A375 (cell line): ENCODE data around the gene RALGAPB. TPM values are rescaled to one million over a fixed set of nuclear protein-coding genes. Genes with fewer than 3 reads are reported as not detected.

Experiments used
- small RNA-seq: library from RNA; depleted of rRNA; stranded (forward); fragments of <200 nt; gene quantifications from one replicate; pipeline ENCODE3, GENCODE V24; 2014
- total RNA-seq: library from RNA; depleted of rRNA; stranded (reverse); fragments of >200 nt; shearing (Covaris generic); gene quantifications from 2 replicates; pipeline ENCODE4 v1.2.3, GENCODE V29; 2014; rRNA removed

Gene RALGAPB
- total RNA-seq: 18.6 and 21.8 TPM in 2 replicates

DNA sequence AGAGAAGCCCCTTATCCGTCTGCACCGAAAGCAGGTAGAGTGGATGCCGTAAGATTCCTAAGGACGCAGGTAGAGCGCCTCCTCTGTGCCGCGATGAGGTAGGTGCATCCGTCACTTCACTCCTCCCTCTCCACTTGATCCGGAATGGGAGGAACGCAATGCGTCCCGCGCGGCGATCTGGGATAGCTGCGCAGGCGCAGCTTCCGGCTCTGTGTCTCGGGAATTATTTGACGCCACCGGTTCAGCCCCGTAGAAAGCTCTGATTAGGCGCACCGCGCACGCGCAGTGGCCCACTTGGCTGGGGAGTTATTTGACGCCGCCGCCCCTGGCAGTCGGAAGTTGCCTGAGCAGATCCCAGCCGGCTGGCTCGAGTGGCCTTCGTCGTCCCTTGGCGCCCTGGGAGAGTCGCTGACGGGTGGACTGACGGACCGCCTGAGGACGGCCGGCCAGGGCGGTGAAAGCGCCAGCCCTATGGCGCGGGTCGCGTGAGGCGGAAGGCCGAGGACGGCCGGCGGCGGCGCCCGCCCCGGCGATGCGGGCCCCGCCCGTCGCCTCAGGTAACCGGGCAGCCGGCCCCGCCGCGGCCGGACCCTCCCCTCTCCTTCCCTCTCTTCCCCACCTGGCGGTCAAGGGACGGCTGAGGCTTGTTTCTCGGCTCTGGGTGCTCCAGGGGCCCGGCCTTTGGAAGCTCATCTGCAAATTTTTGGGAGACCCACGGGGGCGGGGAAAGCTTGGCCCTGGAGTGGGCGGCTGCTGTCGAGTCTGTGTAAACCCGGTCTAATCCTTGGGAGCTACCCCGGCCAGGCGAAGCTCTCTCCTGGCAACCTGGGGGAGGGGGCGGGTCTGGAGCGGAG, at the start of gene RALGAPB:
TSS of gene RALGAPB (plus strand) at position 331 of the 854 bp plus-strand sequence. CDS start 15,590 bp downstream, outside the sequence.

DNA sequence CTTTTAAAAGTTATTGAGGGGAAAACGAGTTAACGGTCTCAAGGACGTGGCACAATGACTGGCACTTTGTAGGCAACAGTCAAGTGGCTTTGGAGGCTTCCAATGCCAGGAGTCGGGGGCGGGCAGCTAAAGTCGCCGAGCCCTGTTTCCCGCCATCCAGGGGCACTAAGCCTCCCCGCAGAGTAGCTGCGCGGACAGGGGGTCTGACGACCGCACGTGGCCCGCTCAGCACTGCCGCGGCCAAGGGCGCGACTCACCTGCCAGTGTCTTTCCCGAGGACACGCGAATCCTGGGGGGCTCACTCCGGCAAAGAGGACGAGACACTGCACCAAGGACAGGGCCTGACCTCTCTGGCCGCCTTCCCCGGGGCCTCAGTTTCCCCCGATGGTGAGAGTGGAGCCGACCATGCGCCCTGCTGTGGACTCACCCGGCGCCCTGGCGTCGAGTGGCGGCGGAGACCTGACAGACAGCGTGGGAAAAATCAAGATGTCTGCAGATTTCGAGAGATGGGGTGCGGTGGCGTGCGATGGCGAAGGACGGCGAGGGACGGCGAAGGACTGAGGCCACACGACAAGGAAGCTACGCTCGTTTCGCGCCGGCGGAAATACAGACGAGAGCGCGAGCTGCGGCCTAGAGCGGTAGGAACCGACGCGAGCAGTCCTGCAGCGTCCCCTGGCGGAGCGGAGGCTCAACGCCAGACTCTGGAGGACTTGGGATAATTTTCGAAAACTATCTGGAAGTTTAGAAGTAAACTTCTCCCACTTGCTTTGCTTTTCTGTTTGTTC, 37.7 kb upstream of the RALGAPB start, which contains the start of gene SNHG17:
TSS of gene SNHG17 (minus strand) at position 559 of the 785 bp plus-strand sequence.

DNA sequence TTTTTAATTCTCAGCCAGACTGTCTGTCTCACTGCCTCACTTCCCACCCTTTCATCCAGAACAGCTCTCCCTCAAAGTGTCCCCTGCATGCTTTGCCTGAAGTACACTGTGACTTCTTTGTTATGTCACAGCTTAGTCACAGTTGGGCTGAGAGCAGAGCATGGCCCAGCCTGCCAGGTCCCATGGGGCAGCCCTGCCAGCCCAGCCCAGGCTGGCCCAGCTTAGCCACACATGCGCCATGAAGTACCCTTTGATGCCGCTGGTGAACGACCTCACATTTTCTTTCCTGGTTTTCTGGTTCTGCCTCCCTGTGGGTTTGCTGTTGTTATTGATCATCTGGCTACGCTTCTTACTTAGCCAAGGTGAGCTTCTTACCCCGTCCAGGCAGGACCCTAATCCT, 108.4 kb downstream of the RALGAPB start, which contains the start of gene ADIG:
TSS of gene ADIG (plus strand) at position 185 of the 400 bp plus-strand sequence. CDS start at position 239, 54 bp downstream.

DNA sequence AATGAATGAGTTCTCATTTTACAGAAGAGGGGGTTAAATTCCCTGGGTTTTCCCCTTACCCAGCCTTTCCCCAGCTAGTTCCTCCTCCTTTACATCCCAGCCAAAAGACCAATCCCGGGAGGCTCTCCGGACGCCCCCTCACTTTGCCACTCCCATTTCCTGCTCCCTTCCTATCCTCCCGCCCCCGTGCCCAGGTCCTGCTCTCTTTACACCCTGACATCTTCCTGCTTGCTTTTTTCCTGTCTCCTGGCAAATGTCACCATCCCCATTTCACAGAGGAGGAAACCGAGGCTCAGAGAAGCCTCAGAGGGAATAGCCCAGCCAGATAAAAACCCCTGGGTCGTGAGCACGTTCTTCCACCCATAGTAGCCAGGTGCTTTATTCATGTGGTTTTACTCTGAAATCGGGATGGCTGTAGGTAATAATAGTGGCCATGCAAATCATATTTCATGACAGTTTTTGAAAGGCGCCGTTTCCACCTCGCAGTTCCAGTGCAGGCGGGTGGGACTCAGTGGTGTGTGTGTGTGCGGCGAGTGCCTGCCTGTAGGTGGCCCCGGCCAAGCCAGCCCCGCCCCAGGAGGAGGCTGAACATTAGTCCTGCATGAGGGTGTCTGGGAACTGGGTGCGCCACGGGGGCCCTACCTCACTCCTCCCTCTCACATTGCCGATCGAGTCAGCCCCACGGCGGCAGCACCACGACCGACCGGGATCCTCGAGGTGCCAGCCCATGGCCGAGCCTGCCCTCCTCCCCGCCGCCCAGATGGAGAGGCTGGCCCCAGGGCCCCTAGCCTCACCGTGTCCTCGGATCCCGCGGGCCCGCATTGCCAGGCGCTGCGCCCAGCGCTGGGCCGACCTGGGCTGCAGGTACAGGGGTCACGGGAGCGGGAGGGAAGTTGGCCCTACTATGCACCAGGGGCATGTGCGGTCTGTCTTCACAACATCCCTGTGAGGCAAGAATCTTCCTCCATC, 128.9 kb downstream of the RALGAPB start, which contains the start of gene ARHGAP40:
TSS of gene ARHGAP40 (plus strand) at position 594 of the 969 bp plus-strand sequence.

Small RNA genes within 50 kb of the gene (small RNA-seq; reads per million reads assigned to genes)
- gene MIR548O2 (not detected), gene RF00056 (not detected), gene SNORA60 (5.5 reads per million, percentile 85 among the genes with 10 or more reads in this experiment), gene SNORA71A (21.8 reads per million, percentile 92 among the genes with 10 or more reads in this experiment), gene SNORA71B (10.8 reads per million, percentile 89 among the genes with 10 or more reads in this experiment), gene SNORA71C (14.8 reads per million, percentile 91 among the genes with 10 or more reads in this experiment), gene SNORA71D (261 reads per million, percentile 97 among the genes with 10 or more reads in this experiment), gene SNORA71E (not detected)

Other genes with a start within 250 kb of the RALGAPB start
- gene KIAA1755, start 212.1 kb upstream of the RALGAPB start, total RNA-seq: 4.4 and 7.7 TPM in 2 replicates
- not detected in 2 replicates for gene BPI, start 168.7 kb upstream of the RALGAPB start, total RNA-seq
- 0.05 and 0.11 TPM in 2 replicates for gene LBP, start 126.4 kb upstream of the RALGAPB start, total RNA-seq
- 75.4 and 86.1 TPM in 2 replicates for gene SNHG17, start 37.5 kb upstream of the RALGAPB start, total RNA-seq
- gene ADIG, start 108.4 kb downstream of the RALGAPB start, total RNA-seq: not detected in 2 replicates
- gene ARHGAP40, start 129.0 kb downstream of the RALGAPB start, total RNA-seq: not detected in 2 replicates